ENCODE results near the gene EGLN2. TPM values are rescaled to one million over a fixed set of nuclear protein-coding genes. Genes with fewer than 3 reads are reported as not detected.

Gene EGLN2
- total RNA-seq, 1 experiment from 2014 or later = 58.6 TPM

GRCh38 chr19:40777937-40778705, 20.9 kb upstream of the EGLN2 start, which contains the start of gene RAB4B:
RAB4B (plus strand) TSS chr19:40778247; CDS start chr19:40778376, 129 bp downstream.
- H3K9ac ChIP-seq (ENCODE audit: low read length) = peak within 1 kb of the TSS; percentile 66
- no peaks in the 10 kb centered on the region for H3K9me3 ChIP-seq (ENCODE audit: control insufficient read depth in 1 of 2, insufficient read depth in 1 of 2, low read depth in 1 of 2, low read length in 2 of 2)
- ATAC-seq = peak; percentile 84
- no peaks in the 10 kb centered on the region for H4K20me1 ChIP-seq (ENCODE audit: insufficient read depth)
- H3K4me2 ChIP-seq (ENCODE audit: low read length) = peak within 1 kb of the TSS; percentile 81
- ChIA-PET RAD21 (ENCODE audit: low non-redundant PET in 1 of 2, low total read pairs in 2 of 2, uncharacterized antibody in 2 of 2, unreplicated experiment in 2 of 2) (interaction anchor here (0.7 to 1.4 kb wide), 4 partner anchors 12 to 286 kb away, joined by 3 to 6 read pairs (median 4); no protein-coding TSS in a partner anchor), POLR2A (interaction anchor here (0.6 to 3.1 kb wide), 10 partner anchors 8 to 450 kb away, joined by 3 to 24 read pairs (median 4); partner anchors contain the start of genes ACTMAP, COQ8B, EGLN2 and ITPKC), CTCF (interaction anchor here (1.0 to 2.4 kb wide), 8 partner anchors 10 to 144 kb away, joined by 3 to 17 read pairs (median 6); partner anchors contain the start of genes ACTMAP, EGLN2 and SNRPA)
- TF ChIP-seq JUND (IDR thresholded peaks at IDR 0.05) (no peak), SP1 (IDR thresholded peaks at IDR 0.05; ENCODE audit: low read depth) (peak; percentile 99), YY1 (IDR thresholded peaks at IDR 0.05; ENCODE audit: extremely low read depth, insufficient replicate concordance, low read depth, low read length) (peak; percentile 2), EZH2phosphoT487 (IDR thresholded peaks at IDR 0.05; ENCODE audit: borderline replicate concordance) (no peak), EZH2 (IDR thresholded peaks at IDR 0.05) (no peak), ZFX (IDR thresholded peaks at IDR 0.05) (peak; percentile 77), ZBTB33 (IDR thresholded peaks at IDR 0.05; ENCODE audit: extremely low read depth, insufficient replicate concordance, low read length) (no peak), EGR1 (IDR thresholded peaks at IDR 0.05; ENCODE audit: low read depth) (peak; percentile 57; the same call in 1 of the 2 replicates), POLR2AphosphoS5 (IDR thresholded peaks at IDR 0.05; ENCODE audit: low read depth, low read length) (peak; percentile 52; the same call in 1 of the 2 replicates), ELF1 (IDR thresholded peaks at IDR 0.05; ENCODE audit: borderline replicate concordance, low read depth) (peak; percentile 95), SRF (IDR thresholded peaks at IDR 0.05; ENCODE audit: low read depth) (no peak), CBX3 (IDR thresholded peaks at IDR 0.05; ENCODE audit: low read depth) (no peak), FOSL1 (IDR thresholded peaks at IDR 0.05; ENCODE audit: low read depth) (no peak)
- peak within 1 kb of the TSS; percentile 87 for H2AFZ ChIP-seq (ENCODE audit: low read depth, low read length, poor library complexity, severe bottlenecking)
- peak within 1 kb of the TSS; percentile 67 to 68 for H3K4me3 ChIP-seq (replicated peaks in 1 of 2; ENCODE audit: low read depth in 1 of 2, low read length in 2 of 2)
- peak within 1 kb of the TSS; percentile 92 for H3K27ac ChIP-seq (ENCODE audit: low read depth, low read length)
- DNase-seq (ENCODE audit: low read depth, low spot score) = peak; percentile 99
- H3K79me2 ChIP-seq (ENCODE audit: insufficient read depth, low read length) = no peaks in the 10 kb centered on the region
- H3K4me1 ChIP-seq (ENCODE audit: control insufficient read depth in 1 of 2, insufficient read depth in 2 of 2, low read length in 2 of 2) = peaks cover 15 to 34% of the 10 kb centered on the region in 2 experiments
- no peaks in the 10 kb centered on the region for H3K27me3 ChIP-seq (ENCODE audit: insufficient read depth, low read length)
- H3K9me2 ChIP-seq (ENCODE audit: insufficient read depth) = no peaks in the 10 kb centered on the region
- no TSS peak for BruUV-seq (replicated peaks)
- H3K36me3 ChIP-seq (ENCODE audit: control insufficient read depth in 1 of 2, insufficient read depth in 2 of 2, low read length in 2 of 2) = no peaks in the 10 kb centered on the region
- intact Hi-C loops (cut with micrococcal nuclease) = loop anchor here (1.0 kb wide), 1 partner anchor 20 kb away; no protein-coding TSS in a partner anchor

Measured in HCT116 (cell line).